Activated T-cell treated with anti-CD3 and anti-CD28 coated beads, Interleukin-2, amount 50 U/mL, for 4 hours (primary cell): ENCODE results near the gene FAM174C. TPM values are rescaled to one million over a fixed set of nuclear protein-coding genes. Genes with fewer than 3 reads are reported as not detected.
"Not testable (repeated sequence)": the region's sequence is repeated elsewhere in the genome, so short reads cannot be mapped to it uniquely, and the experiment has no call there.

Experiments
- ATAC-seq, 2 donors: fragments of 200-7000 bp; cut with Tn5 transposase; one replicate each; pipeline ENCODE4 v1.10.0; 2021
- DNase-seq: peaks from one replicate; pipeline ENCODE4 v3.0.0-alpha.2; 2020
- H3K27me3 Mint-ChIP-seq: one replicate; pipeline ENCODE4 v1.8.0; 2021; ENCODE audit warnings: low read depth, mixed read lengths
- H3K36me3 Mint-ChIP-seq: one replicate; pipeline ENCODE4 v1.8.0; 2022; ENCODE audit warnings: mixed read lengths; ENCODE audit not compliant: insufficient read depth
- H3K4me1 Mint-ChIP-seq: one replicate; pipeline ENCODE4 v1.8.0; 2021; ENCODE audit warnings: low read depth, mixed read lengths
- H3K4me3 Mint-ChIP-seq: one replicate; pipeline ENCODE4 v1.8.0; 2021; ENCODE audit warnings: mild to moderate bottlenecking, moderate library complexity, mixed read lengths
- H3K9me3 Mint-ChIP-seq: one replicate; pipeline ENCODE4 v1.8.0; 2021; ENCODE audit warnings: mixed read lengths
- total RNA-seq, 3 donors: library from RNA; stranded (reverse); gene quantifications; one replicate each; pipeline ENCODE4 v1.2.1, GENCODE V29; 2021

FAM174C gene
- total RNA-seq, 3 donors from 2014 or later, result 189 to 199 (median 194) TPM

GRCh38 chr19:1294688-1295087, 19.4 kb downstream of the FAM174C start:
- Mint-ChIP-seq H3K36me3 (no peaks in the 10 kb centered on the region), H3K9me3 (no peaks in the 10 kb centered on the region), H3K4me1 (no peaks in the 10 kb centered on the region), H3K4me3 (no peak overlapping the region), H3K27me3 (peaks cover 38% of the 10 kb centered on the region)
- no peak for DNase-seq
- no peak for ATAC-seq

DNA sequence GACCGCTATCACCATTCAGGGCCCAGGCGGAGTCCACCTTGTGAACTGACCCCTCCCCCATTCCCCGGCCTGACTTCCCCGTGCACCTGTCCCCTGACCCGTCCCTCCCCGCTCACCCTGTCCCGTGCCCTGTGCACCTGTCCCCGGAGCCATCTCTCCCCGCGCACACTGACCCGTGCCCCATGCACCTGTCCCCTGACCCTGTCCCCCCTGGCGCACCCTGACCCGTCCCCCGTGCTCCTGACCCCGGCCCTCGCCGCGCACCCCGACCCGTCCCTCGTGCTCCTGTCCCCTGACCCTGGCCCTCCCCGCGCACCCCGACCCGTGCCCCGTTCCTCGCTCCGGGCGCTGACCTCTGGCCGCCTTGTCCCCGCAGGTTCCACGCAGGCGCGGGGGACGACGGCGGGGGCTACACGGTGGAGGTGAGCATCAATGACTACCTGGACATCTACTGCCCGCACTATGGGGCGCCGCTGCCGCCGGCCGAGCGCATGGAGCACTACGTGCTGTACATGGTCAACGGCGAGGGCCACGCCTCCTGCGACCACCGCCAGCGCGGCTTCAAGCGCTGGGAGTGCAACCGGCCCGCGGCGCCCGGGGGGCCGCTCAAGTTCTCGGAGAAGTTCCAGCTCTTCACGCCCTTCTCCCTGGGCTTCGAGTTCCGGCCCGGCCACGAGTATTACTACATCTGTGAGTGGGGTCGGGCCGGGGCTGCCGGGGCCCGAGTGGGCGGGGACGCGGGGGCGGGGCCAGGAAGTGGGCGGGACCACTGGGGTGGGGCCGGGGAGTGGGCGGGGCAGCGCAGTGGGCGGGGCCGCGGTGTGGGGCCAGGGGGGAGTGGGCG, 20.1 kb downstream of the FAM174C start:
- no peaks in the 10 kb centered on the region for H3K9me3 Mint-ChIP-seq
- DNase-seq (no peak), ATAC-seq (peak; percentile 44 to 47)
- H3K4me1 Mint-ChIP-seq, result no peaks in the 10 kb centered on the region
- H3K27me3 Mint-ChIP-seq, result peaks cover 38% of the 10 kb centered on the region
- H3K36me3 Mint-ChIP-seq, result no peaks in the 10 kb centered on the region
- peak overlapping the region; percentile 35 for H3K4me3 Mint-ChIP-seq

- no peaks in the 10 kb centered on the region for H3K9me3 Mint-ChIP-seq
- no peaks in the 10 kb centered on the region for H3K4me1 Mint-ChIP-seq
- H3K4me3 Mint-ChIP-seq, result no peak overlapping the region
- peaks cover 35% of the 10 kb centered on the region for H3K27me3 Mint-ChIP-seq
- ATAC-seq (no peak), DNase-seq (no peak)
- H3K36me3 Mint-ChIP-seq, result no peaks in the 10 kb centered on the region
These were observed 20.7 kb downstream of the FAM174C start for GRCh38 chr19:1296078-1296477.

DNA sequence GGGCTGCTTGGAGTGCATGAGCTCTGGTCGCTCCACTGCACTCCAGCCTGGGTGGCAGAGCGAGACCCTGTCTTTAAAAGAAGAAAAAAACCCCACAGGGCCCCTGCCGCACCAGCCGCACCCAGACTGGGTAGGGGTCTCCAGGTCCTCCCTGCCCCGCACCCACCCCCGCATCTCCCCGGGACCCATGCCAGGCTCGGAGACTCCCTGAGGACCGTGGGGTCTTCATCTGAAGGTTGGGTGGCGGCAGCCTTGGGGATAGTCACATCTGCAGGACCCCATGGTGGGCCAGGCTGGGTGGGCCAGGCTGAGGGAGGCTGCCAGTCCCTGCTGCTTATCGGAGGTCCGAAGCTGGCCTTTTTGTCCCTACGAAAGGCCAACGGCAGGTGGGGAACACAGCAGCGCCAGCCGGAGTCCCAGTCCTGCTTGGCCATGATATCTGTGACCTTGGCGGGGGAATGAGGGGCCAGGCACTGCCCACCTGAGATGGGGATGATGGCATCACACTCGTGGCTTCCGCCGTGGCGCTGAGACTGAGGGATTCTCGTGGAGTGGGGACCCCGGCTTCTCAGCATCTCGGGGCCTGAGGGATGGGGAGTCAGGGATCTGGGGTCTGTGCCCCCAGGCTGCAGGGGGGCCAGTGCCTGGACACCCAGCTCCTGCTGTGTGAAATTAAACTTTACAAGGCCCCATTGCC, 21.4 kb downstream of the FAM174C start:
- Mint-ChIP-seq H3K4me3 (no peak overlapping the region), H3K9me3 (no peaks in the 10 kb centered on the region), H3K36me3 (no peaks in the 10 kb centered on the region), H3K4me1 (no peaks in the 10 kb centered on the region), H3K27me3 (peaks cover 35% of the 10 kb centered on the region)
- DNase-seq, result no peak
- no peak for ATAC-seq

- Mint-ChIP-seq H3K9me3 (no peaks in the 10 kb centered on the region), H3K4me1 (no peaks in the 10 kb centered on the region), H3K36me3 (no peaks in the 10 kb centered on the region), H3K4me3 (no peak overlapping the region), H3K27me3 (peaks cover 23% of the 10 kb centered on the region)
- no peak for DNase-seq
- no peak for ATAC-seq
These were observed 22.9 kb downstream of the FAM174C start for GRCh38 chr19:1298235-1298634.

DNA sequence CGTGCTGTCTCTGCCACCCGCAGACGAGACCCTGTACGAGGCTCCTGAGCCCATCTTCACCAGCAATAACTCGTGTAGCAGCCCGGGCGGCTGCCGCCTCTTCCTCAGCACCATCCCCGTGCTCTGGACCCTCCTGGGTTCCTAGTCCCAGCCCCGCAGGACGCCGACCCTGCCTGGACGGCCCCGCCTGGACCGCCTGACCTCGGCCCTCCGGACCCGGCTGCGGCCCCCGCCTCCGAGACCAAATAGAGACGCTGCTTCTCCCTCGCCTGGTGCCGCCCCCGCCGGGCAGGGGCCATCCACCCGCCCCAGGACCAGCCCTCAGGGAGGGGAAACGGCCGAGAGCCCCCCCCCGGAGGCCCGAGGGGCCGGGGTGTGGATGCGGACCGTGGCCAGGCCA, 24.5 kb downstream of the FAM174C start:
- Mint-ChIP-seq H3K9me3 (no peaks in the 10 kb centered on the region), H3K4me3 (no peak overlapping the region), H3K27me3 (peaks cover 10% of the 10 kb centered on the region), H3K4me1 (no peaks in the 10 kb centered on the region), H3K36me3 (no peaks in the 10 kb centered on the region)
- DNase-seq (no peak), ATAC-seq (no peak)

DNA sequence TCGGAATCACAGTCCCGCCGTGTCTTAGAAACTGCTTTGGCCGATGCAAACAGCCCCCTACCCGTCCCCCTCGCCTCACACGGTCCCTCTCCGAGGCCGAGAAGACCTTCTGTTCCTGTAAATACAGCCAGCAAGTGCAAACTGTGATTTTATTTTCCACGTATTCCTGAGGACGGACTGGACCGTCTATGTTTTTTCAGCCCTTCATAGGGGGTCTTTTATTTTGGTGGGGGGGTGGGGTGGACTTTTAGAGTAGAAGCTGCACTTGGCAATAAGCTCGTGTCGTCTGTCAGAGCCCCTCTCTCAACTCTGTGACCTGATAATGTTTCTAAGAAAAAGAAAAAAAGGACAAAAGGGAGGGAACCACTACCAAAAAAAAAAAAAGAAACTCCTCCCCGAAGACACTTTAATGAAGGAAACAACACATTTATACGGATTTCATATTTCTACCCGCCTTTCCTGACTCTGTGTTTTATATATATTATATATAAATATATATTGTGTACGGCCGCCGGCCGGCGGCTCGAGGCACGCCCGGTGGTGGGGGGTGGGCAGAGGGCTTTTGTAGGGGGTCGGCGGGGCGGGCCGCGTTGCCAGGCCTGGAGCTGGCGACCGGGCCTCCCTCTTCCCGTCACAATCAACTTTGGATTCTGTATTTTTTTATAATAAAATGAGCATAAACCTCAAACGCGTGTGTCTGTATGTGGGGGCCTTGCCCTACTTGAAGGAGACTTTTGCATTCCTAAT, 25.6 kb downstream of the FAM174C start:
- no peak for ATAC-seq
- Mint-ChIP-seq H3K9me3 (no peaks in the 10 kb centered on the region), H3K4me1 (no peaks in the 10 kb centered on the region), H3K36me3 (no peaks in the 10 kb centered on the region), H3K4me3 (no peak overlapping the region), H3K27me3 (peaks cover 7% of the 10 kb centered on the region)
- DNase-seq, result no peak

DNA sequence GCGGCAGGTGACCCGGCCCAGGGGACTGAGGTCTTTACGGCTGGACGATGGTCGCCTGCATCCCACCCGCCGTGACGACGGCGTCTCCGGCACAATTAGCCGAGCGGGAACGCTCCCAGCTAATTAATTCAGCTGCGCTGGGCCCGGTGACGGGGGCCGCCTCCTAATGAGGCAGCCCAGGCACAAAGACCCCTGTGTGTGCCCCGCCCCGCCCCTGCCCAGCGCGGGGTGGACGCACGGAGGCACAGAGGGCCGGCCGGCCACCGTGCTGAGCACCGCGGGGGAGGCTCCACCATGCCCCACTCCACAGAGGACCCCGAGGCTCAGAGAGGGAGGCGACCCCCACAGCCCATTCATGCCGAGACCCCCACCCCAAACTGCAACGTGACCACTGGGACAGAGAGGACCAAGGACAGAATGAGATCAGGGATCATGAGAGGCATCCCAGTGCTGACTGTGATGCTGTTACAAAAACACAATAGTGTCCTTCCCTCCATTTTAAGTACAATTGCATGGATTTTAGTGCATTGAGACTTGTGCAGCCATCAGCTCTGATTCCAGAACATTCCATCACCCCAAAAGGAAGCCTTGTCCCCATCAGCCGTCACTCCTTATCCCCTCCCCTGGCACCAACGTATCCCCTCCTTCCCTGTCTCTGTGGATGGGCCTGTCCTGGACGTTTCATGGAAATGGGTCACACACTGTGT, 27.4 kb downstream of the FAM174C start:
- no peak for ATAC-seq
- no peak overlapping the region for H3K4me3 Mint-ChIP-seq
- no peaks in the 10 kb centered on the region for H3K36me3 Mint-ChIP-seq
- no peak for DNase-seq
- no peaks in the 10 kb centered on the region for H3K9me3 Mint-ChIP-seq
- no peaks in the 10 kb centered on the region for H3K27me3 Mint-ChIP-seq
- no peaks in the 10 kb centered on the region for H3K4me1 Mint-ChIP-seq

DNA sequence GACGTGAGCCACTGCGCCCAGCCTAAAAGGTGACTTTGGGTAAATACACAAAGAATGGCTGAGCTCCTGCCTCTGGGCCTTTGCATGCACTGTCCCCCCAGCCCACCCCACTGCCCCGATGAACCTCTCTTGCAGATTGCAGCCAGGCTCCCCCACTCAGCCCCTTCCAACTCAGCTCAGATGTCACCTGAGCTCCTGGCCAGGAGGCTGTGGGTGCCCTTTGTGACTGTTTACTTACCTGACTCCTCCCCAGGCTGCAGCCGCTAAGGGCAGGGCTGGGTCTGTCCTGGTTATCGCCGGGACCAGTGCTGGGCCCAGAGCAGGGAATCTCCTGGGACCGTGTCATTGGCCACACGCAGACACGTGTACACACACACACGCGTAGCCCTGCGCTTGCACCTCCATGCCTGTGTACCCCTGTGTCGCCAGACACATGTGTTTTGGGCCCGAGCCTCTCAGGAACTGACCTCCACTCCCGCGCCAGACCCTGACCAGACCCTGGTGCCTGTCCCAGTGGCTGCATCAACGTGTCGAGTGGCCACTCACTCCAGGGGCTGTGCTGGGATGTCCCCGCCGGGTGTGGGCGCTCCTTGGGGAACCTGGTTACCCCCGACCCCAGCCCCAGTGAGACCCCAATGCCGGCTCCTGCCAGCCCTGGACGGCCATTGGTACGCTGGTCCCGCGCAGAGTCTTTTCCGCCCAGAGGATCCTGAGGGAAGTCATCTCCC, 29.0 kb downstream of the FAM174C start:
- DNase-seq (no peak), ATAC-seq (no peak)
- no peaks in the 10 kb centered on the region for H3K4me1 Mint-ChIP-seq
- H3K4me3 Mint-ChIP-seq, result no peak overlapping the region
- H3K36me3 Mint-ChIP-seq, result no peaks in the 10 kb centered on the region
- H3K27me3 Mint-ChIP-seq, result no peaks in the 10 kb centered on the region
- no peaks in the 10 kb centered on the region for H3K9me3 Mint-ChIP-seq

DNA sequence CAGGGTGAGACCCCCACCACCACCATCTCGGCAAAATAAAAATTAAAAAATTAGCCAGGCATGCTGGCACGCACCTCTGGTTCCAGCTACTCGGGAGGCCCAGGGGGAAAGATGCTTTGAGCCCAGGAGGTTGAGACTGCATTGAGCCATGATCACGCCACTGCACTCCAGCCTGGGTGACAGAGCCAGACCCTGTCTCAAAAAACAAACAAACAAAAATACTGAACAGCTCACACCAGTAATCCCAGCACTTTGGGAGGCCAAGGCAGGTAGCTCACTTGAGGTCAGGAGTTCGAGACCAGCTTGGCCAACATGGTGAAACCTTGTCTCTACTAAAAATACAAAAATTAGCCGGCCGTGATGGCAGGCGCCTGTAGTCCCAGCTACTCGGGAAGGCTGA, 30.0 kb downstream of the FAM174C start:
- not testable (repeated sequence) for H3K4me1 Mint-ChIP-seq, H3K27me3 Mint-ChIP-seq, DNase-seq, H3K9me3 Mint-ChIP-seq, ATAC-seq, H3K36me3 Mint-ChIP-seq, H3K4me3 Mint-ChIP-seq

- ATAC-seq (no peak), DNase-seq (no peak)
- no peaks in the 10 kb centered on the region for H3K9me3 Mint-ChIP-seq
- H3K4me3 Mint-ChIP-seq, result no peak overlapping the region
- no peaks in the 10 kb centered on the region for H3K4me1 Mint-ChIP-seq
- H3K36me3 Mint-ChIP-seq, result no peaks in the 10 kb centered on the region
- no peaks in the 10 kb centered on the region for H3K27me3 Mint-ChIP-seq
These were observed 32.0 kb downstream of the FAM174C start for GRCh38 chr19:1307320-1307719.

DNA sequence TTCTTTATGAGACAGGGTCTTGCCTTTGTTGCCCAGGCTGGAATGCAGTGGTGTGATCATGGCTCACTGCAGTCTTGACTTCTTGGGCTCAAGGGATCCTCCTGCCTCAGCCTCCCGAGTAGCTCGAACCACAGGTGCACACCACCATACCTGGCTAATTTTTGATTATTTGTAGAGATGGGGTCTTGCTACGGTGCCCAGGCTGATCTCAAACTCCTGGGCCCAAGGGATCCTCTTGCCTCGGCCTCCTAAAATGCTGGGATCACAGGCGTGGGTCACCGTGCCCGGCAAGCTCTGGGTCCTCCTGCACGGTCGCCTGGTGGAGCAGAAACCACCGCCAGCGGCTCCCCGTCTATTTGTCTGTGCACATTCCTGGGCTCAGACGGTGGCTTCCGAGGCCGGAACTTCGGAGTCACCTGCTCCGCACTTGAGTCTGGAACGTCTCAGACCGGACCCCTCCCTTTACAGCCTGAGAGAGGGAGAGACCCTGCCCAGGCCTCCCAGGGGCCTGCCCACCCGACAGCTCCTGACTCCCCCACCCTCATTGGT, 32.5 kb downstream of the FAM174C start:
- Mint-ChIP-seq H3K9me3 (no peaks in the 10 kb centered on the region), H3K4me3 (no peak overlapping the region)
- ATAC-seq, result no peak

GRCh38 chr19:1308718-1309117, 33.4 kb downstream of the FAM174C start:
- no peaks in the 10 kb centered on the region for H3K36me3 Mint-ChIP-seq

More for the DNA sequence above, 32.5 kb downstream of the FAM174C start:
- no peaks in the 10 kb centered on the region for H3K27me3 Mint-ChIP-seq
- no peaks in the 10 kb centered on the region for H3K36me3 Mint-ChIP-seq
- DNase-seq, result no peak
- H3K4me1 Mint-ChIP-seq, result no peaks in the 10 kb centered on the region

More at GRCh38 chr19:1308718-1309117, 33.4 kb downstream of the FAM174C start:
- ATAC-seq (no peak), DNase-seq (no peak)
- Mint-ChIP-seq H3K27me3 (peaks cover 2% of the 10 kb centered on the region), H3K4me1 (no peaks in the 10 kb centered on the region), H3K9me3 (no peaks in the 10 kb centered on the region), H3K4me3 (no peak overlapping the region)
